H9 (cell line): Measurements from ENCODE around the gene C12orf56. TPM values are rescaled to one million over a fixed set of nuclear protein-coding genes. Genes with fewer than 3 reads are reported as not detected.

Experiments
- DNase-seq: peaks from one replicate; pipeline ENCODE4 v3.0.0-alpha.2; 2017
- H2AFZ ChIP-seq: one replicate; pipeline ENCODE4 v1.6.1; 2013; ENCODE audit warnings: mild to moderate bottlenecking, low read length, control low read depth, moderate library complexity
- H2AK5ac ChIP-seq: 2 replicates; pipeline ENCODE4 v1.6.1; 2013; ENCODE audit warnings: low read length, control low read depth, mixed read lengths; ENCODE audit not compliant: insufficient read length
- H2BK120ac ChIP-seq: one replicate; pipeline ENCODE4 v1.6.1; 2013; ENCODE audit warnings: low read depth, mild to moderate bottlenecking, low read length, control low read depth, inconsistent platforms; ENCODE audit not compliant: poor library complexity, severe bottlenecking
- H2BK12ac ChIP-seq: 2 replicates; pipeline ENCODE4 v1.6.1; 2013; ENCODE audit warnings: low read length, control low read depth, mixed read lengths, low read depth; ENCODE audit not compliant: insufficient read length
- H2BK15ac ChIP-seq: 2 replicates; pipeline ENCODE4 v1.6.1; 2013; ENCODE audit warnings: low read depth, low read length, control low read depth
- H2BK20ac ChIP-seq: one replicate; pipeline ENCODE4 v1.6.1; 2013; ENCODE audit warnings: low read depth, mild to moderate bottlenecking, low read length, control low read depth, inconsistent platforms; ENCODE audit not compliant: poor library complexity, severe bottlenecking
- H2BK5ac ChIP-seq: 2 replicates; pipeline ENCODE4 v1.6.1; 2013; ENCODE audit warnings: low read length, control low read depth, mixed read lengths; ENCODE audit not compliant: insufficient read length
- H3K14ac ChIP-seq: 2 replicates; pipeline ENCODE4 v1.6.1; 2013; ENCODE audit warnings: low read length, control low read depth; ENCODE audit not compliant: insufficient read depth
- H3K18ac ChIP-seq: 2 replicates; pipeline ENCODE4 v1.6.1; 2013; ENCODE audit warnings: low read depth, mild to moderate bottlenecking, mixed read lengths, low read length, control low read depth; ENCODE audit not compliant: insufficient read length
- H3K23ac ChIP-seq: 2 replicates; pipeline ENCODE4 v1.6.1; 2013; ENCODE audit warnings: low read length, control low read depth, mixed read lengths, low read depth; ENCODE audit not compliant: insufficient read length
- H3K23me2 ChIP-seq: 2 replicates; pipeline ENCODE4 v1.6.1; 2013; ENCODE audit warnings: low read depth, mild to moderate bottlenecking, mixed read lengths, low read length, control low read depth; ENCODE audit not compliant: insufficient read length, poor library complexity, severe bottlenecking
- H3K27ac ChIP-seq: 2 replicates; pipeline ENCODE4 v1.5.1; 2013; ENCODE audit warnings: low read length, control low read depth, mixed read lengths, low read depth; ENCODE audit not compliant: insufficient read length
- H3K27me3 ChIP-seq: 2 replicates; pipeline ENCODE4 v1.6.1; 2013; ENCODE audit warnings: low read length, control low read depth, inconsistent platforms; ENCODE audit not compliant: insufficient read depth
- H3K4ac ChIP-seq: 2 replicates; pipeline ENCODE4 v1.6.1; 2013; ENCODE audit warnings: low read depth, mild to moderate bottlenecking, control low read depth, inconsistent platforms, low read length, moderate library complexity
- H3K4me1 ChIP-seq: 2 replicates; pipeline ENCODE4 v1.6.1; 2013; ENCODE audit warnings: low read length, control low read depth, inconsistent platforms; ENCODE audit not compliant: insufficient read depth
- H3K4me2 ChIP-seq: 2 replicates; pipeline ENCODE4 v1.6.1; 2013; ENCODE audit warnings: low read length, control low read depth, mixed read lengths; ENCODE audit not compliant: insufficient read length, insufficient read depth
- H3K56ac ChIP-seq: 2 replicates; pipeline ENCODE4 v1.6.1; 2013; ENCODE audit warnings: low read depth, mild to moderate bottlenecking, mixed read lengths, low read length, control low read depth; ENCODE audit not compliant: insufficient read length
- H3K79me1 ChIP-seq: 2 replicates; pipeline ENCODE4 v1.6.1; 2013; ENCODE audit warnings: low read depth, mild to moderate bottlenecking, moderate library complexity, low read length, control low read depth, inconsistent platforms; ENCODE audit not compliant: insufficient read depth, poor library complexity, severe bottlenecking
- H3K79me2 ChIP-seq: 2 replicates; pipeline ENCODE4 v1.6.1; 2013; ENCODE audit warnings: low read length, control low read depth, inconsistent platforms; ENCODE audit not compliant: insufficient read depth
- H3K9ac ChIP-seq: 2 replicates; pipeline ENCODE4 v1.6.1; 2013; ENCODE audit warnings: low read length, control low read depth, mixed read lengths; ENCODE audit not compliant: insufficient read length; ENCODE audit errors: extremely low read depth
- H3K9me3 ChIP-seq: one replicate; pipeline ENCODE4 v1.6.1; 2013; ENCODE audit warnings: low read depth, low read length, inconsistent platforms; ENCODE audit not compliant: control insufficient read depth
- H3T11ph ChIP-seq: one replicate; pipeline ENCODE4 v1.6.1; 2013; ENCODE audit warnings: mild to moderate bottlenecking, low read length, control low read depth, inconsistent platforms
- H4K20me1 ChIP-seq: one replicate; pipeline ENCODE4 v1.6.1; 2013; ENCODE audit not compliant: control insufficient read depth, insufficient read length, insufficient read depth
- H4K5ac ChIP-seq: 2 replicates; pipeline ENCODE4 v1.6.1; 2013; ENCODE audit warnings: low read depth, mild to moderate bottlenecking, mixed read lengths, low read length, control low read depth; ENCODE audit not compliant: insufficient read length
- H4K8ac ChIP-seq: replicated peaks from 2 replicates; pipeline ENCODE4 v1.6.1; 2013; ENCODE audit warnings: low read length, control low read depth, mixed read lengths, low read depth; ENCODE audit not compliant: insufficient read length
- H4K91ac ChIP-seq: 2 replicates; pipeline ENCODE4 v1.6.1; 2013; ENCODE audit warnings: low read depth, mild to moderate bottlenecking, moderate library complexity, mixed read lengths, low read length, control low read depth; ENCODE audit not compliant: insufficient read length
- H3K27ac Mint-ChIP-seq, 3 experiments: 2 replicates in 2 of 3; 3 replicates in 1 of 3; pipeline ENCODE4 v1.8.0; 2020 to 2021; ENCODE audit warnings: mixed read lengths in 3 of 3, mild to moderate bottlenecking in 1 of 3, moderate library complexity in 1 of 3
- H3K27me3 Mint-ChIP-seq: 2 replicates; pipeline ENCODE4 v1.8.0; 2021; ENCODE audit warnings: low read depth, mild to moderate bottlenecking, moderate library complexity, mixed read lengths
- H3K36me3 Mint-ChIP-seq, 3 experiments: 2 replicates in 2 of 3; 3 replicates in 1 of 3; pipeline ENCODE4 v1.8.0; 2020 to 2021; ENCODE audit warnings: low read depth in 3 of 3, mixed read lengths in 3 of 3; ENCODE audit not compliant: insufficient read depth in 1 of 3
- H3K4me1 Mint-ChIP-seq, 2 experiments: 2 replicates each; pipeline ENCODE4 v1.8.0; 2020; ENCODE audit warnings: mixed read lengths in 2 of 2
- H3K4me3 Mint-ChIP-seq, 2 experiments: 2 replicates in 1 of 2; 3 replicates in 1 of 2; pipeline ENCODE4 v1.8.0; 2020 to 2021; ENCODE audit warnings: mild to moderate bottlenecking in 2 of 2, mixed read lengths in 2 of 2, moderate library complexity in 1 of 2
- H3K9me3 Mint-ChIP-seq, 2 experiments: 2 replicates in 1 of 2; 3 replicates in 1 of 2; pipeline ENCODE4 v1.8.0; 2020; ENCODE audit warnings: mild to moderate bottlenecking in 2 of 2, mixed read lengths in 2 of 2, moderate library complexity in 1 of 2
- CTCF ChIP-seq: fragments of 200-600 bp; sonication (generic); conservative IDR thresholded peaks from 3 replicates; pipeline ENCODE4 v1.8.0; 2021; ENCODE audit warnings: antibody characterized with exemption, mild to moderate bottlenecking
- WGBS: extraction: QIAGEN DNeasy Blood & Tissue Kit; methylation state at CpG from one replicate; pipeline ENCODE4 v1.1.7; 2013; ENCODE audit warnings: missing lambda C conversion rate, low lambda C conversion rate, mixed read lengths; ENCODE audit not compliant: insufficient read length; ENCODE audit errors: extremely low coverage; 5-methylcytosine and 5-hydroxymethylcytosine counted together
- total RNA-seq: library from RNA; stranded (reverse); gene quantifications from 2 replicates; pipeline ENCODE4 v1.2.1, GENCODE V29; 2021

Gene C12orf56
- total RNA-seq, 1 experiment from 2014 or later: 2.2 TPM

- H3K9me3 ChIP-seq: no peaks in the 10 kb centered on the region
- H3K4me1 ChIP-seq: no peaks in the 10 kb centered on the region; the same call in 1 of the 2 replicates
- no peak overlapping the region for H2BK120ac ChIP-seq
- no peak for TF ChIP-seq CTCF
- H3K27ac ChIP-seq: no peak overlapping the region
- no peaks in the 10 kb centered on the region for H3K79me2 ChIP-seq
- Mint-ChIP-seq H3K36me3 (no peaks in the 10 kb centered on the region; a peak in 1 of 7 replicates), H3K27ac (no peak overlapping the region), H3K27me3 (no peaks in the 10 kb centered on the region; the same call in 1 of the 2 replicates), H3K4me1 (peaks cover 0 to 3% of the 10 kb centered on the region in 2 experiments; a peak in 2 of 4 replicates), H3K4me3 (no peak overlapping the region), H3K9me3 (no peaks in the 10 kb centered on the region)
- no peak overlapping the region for H2AK5ac ChIP-seq
- no peak overlapping the region for H3K4me2 ChIP-seq
- no peak overlapping the region for H2AFZ ChIP-seq
- H4K5ac ChIP-seq: no peak overlapping the region
- no peak overlapping the region for H2BK20ac ChIP-seq
- no peaks in the 10 kb centered on the region for H3K27me3 ChIP-seq
- H2BK15ac ChIP-seq: no peak overlapping the region
- no peaks in the 10 kb centered on the region for H3K23me2 ChIP-seq
- no peaks in the 10 kb centered on the region for H4K20me1 ChIP-seq
- H3K4ac ChIP-seq: no peak overlapping the region
- no peak for DNase-seq
- no peak overlapping the region for H3K9ac ChIP-seq
- no peaks in the 10 kb centered on the region for H3K79me1 ChIP-seq
- H4K91ac ChIP-seq: no peak overlapping the region
- no peak overlapping the region for H3K18ac ChIP-seq
- H3T11ph ChIP-seq: no peak overlapping the region
- H2BK5ac ChIP-seq: no peak overlapping the region
- H3K14ac ChIP-seq: no peak overlapping the region
- WGBS: no CpG with 5 or more reads among the region's 2 CpGs
- no peak overlapping the region for H3K23ac ChIP-seq
- H3K56ac ChIP-seq: no peak overlapping the region
- H2BK12ac ChIP-seq: no peak overlapping the region
- H4K8ac ChIP-seq: no peak overlapping the region
Observed at GRCh38 chr12:64332938-64333337, 57.6 kb downstream of the C12orf56 start.
